ENCODE measurements around the gene PPP1R9A.

Gene PPP1R9A

GRCh38 chr7:95246831-95247370 lies 339.5 kb downstream of the PPP1R9A start:
- in situ Hi-C loops (cut with MboI; ENCODE audit: low sequenced_read_pairs): no loop called here

- in situ Hi-C loops (cut with MboI; ENCODE audit: low sequenced_read_pairs): no loop called here
These were observed 343.2 kb downstream of the PPP1R9A start for GRCh38 chr7:95250571-95250970.

GRCh38 chr7:95251966-95252365 lies 344.6 kb downstream of the PPP1R9A start:
- in situ Hi-C loops (cut with MboI; ENCODE audit: low sequenced_read_pairs): no loop called here

GRCh38 chr7:95253986-95254385 lies 346.6 kb downstream of the PPP1R9A start:
- in situ Hi-C loops (cut with MboI; ENCODE audit: low sequenced_read_pairs): no loop called here

- in situ Hi-C loops (cut with MboI; ENCODE audit: low sequenced_read_pairs): no loop called here
These were observed 348.3 kb downstream of the PPP1R9A start for GRCh38 chr7:95255691-95256090.

GRCh38 chr7:95261895-95262415 lies 354.6 kb downstream of the PPP1R9A start:
- in situ Hi-C loops (cut with MboI; ENCODE audit: low sequenced_read_pairs): no loop called here

GRCh38 chr7:95262875-95263274 lies 355.5 kb downstream of the PPP1R9A start:
- in situ Hi-C loops (cut with MboI; ENCODE audit: low sequenced_read_pairs): no loop called here

- in situ Hi-C loops (cut with MboI; ENCODE audit: low sequenced_read_pairs): no loop called here
These were observed 356.5 kb downstream of the PPP1R9A start for GRCh38 chr7:95263785-95264362.

GRCh38 chr7:95264363-95264891 lies 357.0 kb downstream of the PPP1R9A start:
- in situ Hi-C loops (cut with MboI; ENCODE audit: low sequenced_read_pairs): no loop called here

- in situ Hi-C loops (cut with MboI; ENCODE audit: low sequenced_read_pairs): no loop called here
These were observed 358.2 kb downstream of the PPP1R9A start for GRCh38 chr7:95265634-95266033.

- in situ Hi-C loops (cut with MboI; ENCODE audit: low sequenced_read_pairs): no loop called here
These were observed 360.4 kb downstream of the PPP1R9A start for GRCh38 chr7:95267754-95268153.

- in situ Hi-C loops (cut with MboI; ENCODE audit: low sequenced_read_pairs): no loop called here
These were observed 362.2 kb downstream of the PPP1R9A start for GRCh38 chr7:95269640-95270039.

- in situ Hi-C loops (cut with MboI; ENCODE audit: low sequenced_read_pairs): no loop called here
These were observed 368.7 kb downstream of the PPP1R9A start for GRCh38 chr7:95276114-95276513.

GRCh38 chr7:95279417-95279816 lies 372.0 kb downstream of the PPP1R9A start:
- in situ Hi-C loops (cut with MboI; ENCODE audit: low sequenced_read_pairs): no loop called here

- in situ Hi-C loops (cut with MboI; ENCODE audit: low sequenced_read_pairs): no loop called here
These were observed 378.7 kb downstream of the PPP1R9A start for GRCh38 chr7:95286096-95286495.

- in situ Hi-C loops (cut with MboI; ENCODE audit: low sequenced_read_pairs): no loop called here
These were observed 382.9 kb downstream of the PPP1R9A start for GRCh38 chr7:95290166-95290830.

GRCh38 chr7:95295397-95295796 lies 388.0 kb downstream of the PPP1R9A start:
- in situ Hi-C loops (cut with MboI; ENCODE audit: low sequenced_read_pairs): no loop called here

- in situ Hi-C loops (cut with MboI; ENCODE audit: low sequenced_read_pairs): no loop called here
These were observed 389.1 kb downstream of the PPP1R9A start for GRCh38 chr7:95296456-95296855.

- in situ Hi-C loops (cut with MboI; ENCODE audit: low sequenced_read_pairs): no loop called here
These were observed 389.6 kb downstream of the PPP1R9A start for GRCh38 chr7:95297041-95297440.

- in situ Hi-C loops (cut with MboI; ENCODE audit: low sequenced_read_pairs): no loop called here
These were observed 390.7 kb downstream of the PPP1R9A start for GRCh38 chr7:95298091-95298490.

GRCh38 chr7:95303013-95303905 lies 395.9 kb downstream of the PPP1R9A start:
- in situ Hi-C loops (cut with MboI; ENCODE audit: low sequenced_read_pairs): no loop called here

Measured in HL-60/S4 treated with phorbol 12-myristate 13-acetate at 8.2 ng/mL for 4 days and 3 days (cell line).